Gastroesophageal sphincter (tissue), 4 donors: ENCODE results near the gene HOXA1. TPM values are rescaled to one million over a fixed set of nuclear protein-coding genes. Genes with fewer than 3 reads are reported as not detected.

Experiments
- ATAC-seq: fragments of 150-250 bp; one replicate; pipeline ENCODE4 v1.9.1; 2016; ENCODE audit warnings: mild to moderate bottlenecking, moderate library complexity
- H3K27ac ChIP-seq, 4 donors: fragments of 200-600 bp; sonication (generic) in 3 of 4; 1 replicate in 3 of 4; 2 replicates in 1 of 4; pipeline ENCODE4 v1.5.1; 2016 to 2019
- H3K27me3 ChIP-seq: fragments of 200-600 bp; sonication (generic); one replicate; pipeline ENCODE4 v1.5.1; 2019
- H3K36me3 ChIP-seq, 2 donors: fragments of 200-600 bp; sonication (generic); one replicate each; pipeline ENCODE4 v1.5.1; 2019; ENCODE audit warnings: control low read depth in 1 of 2
- H3K4me1 ChIP-seq, 3 donors: fragments of 200-600 bp; sonication (generic); 1 replicate in 2 of 3; 2 replicates in 1 of 3; pipeline ENCODE4 v1.5.1; 2016 to 2019; ENCODE audit warnings: control low read depth in 2 of 3
- H3K4me3 ChIP-seq, 2 donors: fragments of 200-600 bp; sonication (generic); one replicate each; pipeline ENCODE4 v1.5.1; 2019; ENCODE audit warnings: mild to moderate bottlenecking in 1 of 2, moderate library complexity in 1 of 2
- H3K9me3 ChIP-seq, 3 donors: fragments of 200-600 bp; sonication (generic); one replicate each; pipeline ENCODE4 v1.5.1; 2017 to 2019; ENCODE audit warnings: control low read depth in 2 of 3
- CTCF ChIP-seq, 4 experiments: fragments of 200-600 bp in 2 of 4; fragments of 450-650 bp in 2 of 4; sonication (generic) in 1 of 4; IDR thresholded peaks; one replicate each; pipeline ENCODE4 v1.5.1; 2017 to 2019; ENCODE audit warnings: antibody characterized with exemption in 4 of 4, mild to moderate bottlenecking in 2 of 4, moderate library complexity in 2 of 4
- EP300 ChIP-seq: sonication (generic); formaldehyde crosslinking; IDR thresholded peaks from one replicate; pipeline ENCODE4 v1.6.1; 2017; ENCODE audit warnings: antibody characterized with exemption, mild to moderate bottlenecking
- POLR2A ChIP-seq, 2 donors: fragments of 450-650 bp; IDR thresholded peaks; one replicate each; pipeline ENCODE4 v1.6.1; 2017; ENCODE audit warnings: antibody characterized with exemption in 2 of 2, mild to moderate bottlenecking in 2 of 2, moderate library complexity in 1 of 2
- POLR2AphosphoS5 ChIP-seq: sonication (generic); formaldehyde crosslinking; IDR thresholded peaks from one replicate; pipeline ENCODE4 v1.6.1; 2017; ENCODE audit warnings: antibody characterized with exemption
- WGBS, 2 donors: methylation state at CpG; one replicate each; pipeline ENCODE4 v1.1.5; 2018; ENCODE audit warnings: low coverage in 1 of 2; 5-methylcytosine and 5-hydroxymethylcytosine counted together
- total RNA-seq, 4 donors: library from RNA; depleted of rRNA; stranded (reverse); fragments of >200 nt; gene quantifications; one replicate each; pipeline ENCODE4 v1.1.0, GENCODE V29; 2016

The HOXA1 gene
- total RNA-seq, 4 donors from 2014 or later, result 0.23 to 2.3 (median 0.27) TPM; not detected in 1

- peak overlapping the region; percentile 60 to 79 for H3K4me3 ChIP-seq
- H3K36me3 ChIP-seq, result no peaks in the 10 kb centered on the region
- H3K9me3 ChIP-seq, result no peaks in the 10 kb centered on the region
- H3K27me3 ChIP-seq, result no peaks in the 10 kb centered on the region
- 12 to 21% methylated on average over 10 to 18 of the region's 45 CpGs for WGBS, 2 donors
- peaks cover 0 to 52% (median 23%) of the 10 kb centered on the region in 3 donors for H3K4me1 ChIP-seq
- H3K27ac ChIP-seq, result peak overlapping the region; percentile 90 to 99 (median 98)
- TF ChIP-seq POLR2A (IDR thresholded peaks at IDR 0.05) (peak; percentile 43 to 48), EP300 (no peak), POLR2AphosphoS5 (peak; percentile 89), CTCF (IDR thresholded peaks at IDR 0.05) (no peak)
- no peak for ATAC-seq
Measured at GRCh38 chr7:27115221-27116026, 19.6 kb upstream of the HOXA1 start.

GRCh38 chr7:27114881-27115220, 19.1 kb upstream of the HOXA1 start:
- Histone ChIP-seq H3K4me1 (peaks cover 0 to 52% (median 24%) of the 10 kb centered on the region in 3 donors), H3K27ac (peak overlapping the region; percentile 90 to 99 (median 98)), H3K9me3 (no peaks in the 10 kb centered on the region), H3K27me3 (no peaks in the 10 kb centered on the region), H3K4me3 (peak overlapping the region; percentile 60 to 79), H3K36me3 (no peaks in the 10 kb centered on the region)
- ATAC-seq, result no peak
- TF ChIP-seq POLR2A (IDR thresholded peaks at IDR 0.05) (no peak), POLR2AphosphoS5 (no peak), CTCF (IDR thresholded peaks at IDR 0.05) (no peak), EP300 (no peak)
- 3 to 21% methylated on average over 5 to 6 of the region's 6 CpGs for WGBS, 2 donors

GRCh38 chr7:27113991-27114769, 18.4 kb upstream of the HOXA1 start:
- Histone ChIP-seq H3K27me3 (no peaks in the 10 kb centered on the region), H3K4me3 (peak overlapping the region; percentile 51 to 79), H3K36me3 (no peaks in the 10 kb centered on the region), H3K27ac (peak overlapping the region; percentile 90 to 99 (median 98)), H3K4me1 (peaks cover 0 to 52% (median 26%) of the 10 kb centered on the region in 3 donors), H3K9me3 (no peaks in the 10 kb centered on the region)
- TF ChIP-seq CTCF (IDR thresholded peaks at IDR 0.05) (peak in 1 of 4 experiments; percentile 5), POLR2A (IDR thresholded peaks at IDR 0.05) (peak in 1 of 2 donors; percentile 10), EP300 (no peak)
- 4 to 8% methylated on average over 3 to 5 of the region's 26 CpGs for WGBS, 2 donors
- peak; percentile 54 for ATAC-seq

- peak; percentile 2 for ATAC-seq
- no peaks in the 10 kb centered on the region for H3K36me3 ChIP-seq
- H3K4me1 ChIP-seq, result peaks cover 0 to 52% (median 22%) of the 10 kb centered on the region in 3 donors
- TF ChIP-seq POLR2A (IDR thresholded peaks at IDR 0.05) (peak; percentile 23 to 64), EP300 (no peak), CTCF (IDR thresholded peaks at IDR 0.05) (no peak), POLR2AphosphoS5 (peak; percentile 90)
- no peaks in the 10 kb centered on the region for H3K9me3 ChIP-seq
- no peaks in the 10 kb centered on the region for H3K27me3 ChIP-seq
- WGBS, 2 donors, result 7 to 10% methylated on average over 3 to 7 of the region's 57 CpGs
- H3K27ac ChIP-seq, result peak overlapping the region; percentile 90 to 99 (median 98)
- H3K4me3 ChIP-seq, result peak overlapping the region; percentile 51 to 79
Measured at GRCh38 chr7:27112955-27113949, 17.5 kb upstream of the HOXA1 start.
